OCI-LY1 (cell line): Measurements from ENCODE around the gene ORAI1.

Experiments
- CTCF ChIP-seq: fragments of 200-600 bp; sonication (generic), shearing (Covaris generic); IDR thresholded peaks from 2 replicates; pipeline ENCODE4 v1.5.1; 2017; ENCODE audit warnings: mild to moderate bottlenecking, antibody characterized with exemption, low read length, moderate library complexity, mixed read lengths
- EZH2 ChIP-seq: fragments of 200-600 bp; sonication (generic), shearing (Covaris generic); IDR thresholded peaks from 2 replicates; pipeline ENCODE4 v1.8.0; 2017; ENCODE audit warnings: borderline replicate concordance, mixed run types, mild to moderate bottlenecking, antibody characterized with exemption, low read length, moderate library complexity, mixed read lengths

DNA sequence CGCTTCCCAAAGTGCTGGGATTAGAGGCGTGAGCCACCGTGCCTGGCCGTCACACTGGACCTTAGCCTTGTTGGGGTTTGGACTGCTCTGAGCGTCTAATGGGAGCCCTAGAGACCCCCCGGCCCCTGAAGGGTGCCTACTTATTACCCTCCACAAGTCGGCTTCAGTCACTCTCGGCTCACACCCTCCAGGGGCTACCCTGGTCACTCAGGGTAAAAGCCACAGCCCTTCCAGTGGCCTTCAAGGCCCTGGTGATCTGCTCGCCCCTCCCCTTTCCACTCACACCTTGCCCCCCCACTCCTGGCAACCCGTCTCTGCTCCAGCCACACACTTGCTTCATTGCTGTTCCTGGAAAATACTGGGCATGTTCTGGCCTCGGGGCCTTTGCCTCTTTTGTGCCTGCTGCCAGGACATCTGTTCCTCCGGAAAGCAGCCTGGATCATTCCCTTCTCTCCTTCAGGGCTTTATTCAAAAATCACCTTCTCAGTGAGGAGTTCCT lies 46.7 kb downstream of the ORAI1 start:
- no peak for TF ChIP-seq CTCF
- TF ChIP-seq EZH2, result no peak
